Astrocyte of the spinal cord (primary cell): ENCODE data around the gene ARHGAP42.

Experiments
- DNase-seq: peaks from one replicate; pipeline ENCODE4 v3.0.0; 2011; ENCODE audit warnings: low read depth, low spot score
- H3K4me3 ChIP-seq: 2 replicates; pipeline ENCODE4 v1.5.1; 2011; ENCODE audit warnings: low read depth, mild to moderate bottlenecking, low read length, moderate library complexity
- CTCF ChIP-seq: IDR thresholded peaks from 2 replicates; pipeline ENCODE4 v1.5.1; 2012; ENCODE audit warnings: low read depth, mild to moderate bottlenecking, low read length, inconsistent platforms
- in situ Hi-C: cut with HindIII; loops from 2 replicates; pipeline ENCODE4 v1.10.0; 2017; ENCODE audit warnings: low sequenced_read_pairs

Gene ARHGAP42

GRCh38 chr11:100882957-100883356 lies 195.9 kb downstream of the ARHGAP42 start:
- no peak for DNase-seq
- in situ Hi-C loops, result no loop called here
- TF ChIP-seq CTCF, result no peak
- no peak overlapping the region for H3K4me3 ChIP-seq

- in situ Hi-C loops, result no loop called here
- no peak for DNase-seq
- no peak for TF ChIP-seq CTCF
- H3K4me3 ChIP-seq, result no peak overlapping the region
Measured at GRCh38 chr11:100883830-100884229, 196.7 kb downstream of the ARHGAP42 start.

GRCh38 chr11:100887659-100888058 lies 200.6 kb downstream of the ARHGAP42 start:
- no peak for DNase-seq
- no peak overlapping the region for H3K4me3 ChIP-seq
- no peak for TF ChIP-seq CTCF
- in situ Hi-C loops, result no loop called here

- TF ChIP-seq CTCF, result no peak
- in situ Hi-C loops, result no loop called here
- H3K4me3 ChIP-seq, result no peak overlapping the region
- DNase-seq, result peak; percentile 41
Measured at GRCh38 chr11:100888836-100889235, 201.7 kb downstream of the ARHGAP42 start.

GRCh38 chr11:100889758-100890157 lies 202.7 kb downstream of the ARHGAP42 start:
- no peak overlapping the region for H3K4me3 ChIP-seq
- no peak for DNase-seq
- in situ Hi-C loops, result no loop called here
- no peak for TF ChIP-seq CTCF

GRCh38 chr11:100890789-100891188 lies 203.7 kb downstream of the ARHGAP42 start:
- in situ Hi-C loops, result no loop called here
- DNase-seq, result peak; percentile 98
- no peak overlapping the region for H3K4me3 ChIP-seq
- TF ChIP-seq CTCF, result no peak

- no peak for TF ChIP-seq CTCF
- no peak overlapping the region for H3K4me3 ChIP-seq
- in situ Hi-C loops, result no loop called here
- DNase-seq, result no peak
Measured at GRCh38 chr11:100892886-100893285, 205.8 kb downstream of the ARHGAP42 start.
